NOMO-1 (cell line): Measurements from ENCODE around the gene RACGAP1.
"Not testable (repeated sequence)": the region's sequence is repeated elsewhere in the genome, so short reads cannot be mapped to it uniquely, and the experiment has no call there.

Source experiments
- DNase-seq, 2 experiments: peaks; one replicate each; lab custom pipeline; 2025; ENCODE audit not compliant: unreplicated experiment in 2 of 2; lab: John Stamatoyannopoulos, UW

RACGAP1 gene

GRCh38 chr12:50038336-50038735 is 13.0 kb upstream of the RACGAP1 start:
- peak; percentile 26 to 61 for DNase-seq

GRCh38 chr12:50032854-50033581 is 7.7 kb upstream of the RACGAP1 start:
- DNase-seq = peak; percentile 76 to 78

GRCh38 chr12:50032515-50032853 is 7.2 kb upstream of the RACGAP1 start:
- DNase-seq = peak in 1 of 2 experiments; percentile 8

- DNase-seq = not testable (repeated sequence)
Measured at GRCh38 chr12:50030449-50030848, 5.2 kb upstream of the RACGAP1 start.

GRCh38 chr12:50026691-50027090 is 1.4 kb upstream of the RACGAP1 start:
- DNase-seq = no peak

- DNase-seq = no peak
Measured at GRCh38 chr12:50024805-50025186, 498 bp downstream of the RACGAP1 start.

- no peak for DNase-seq
Measured at GRCh38 chr12:50024227-50024626, 1.1 kb downstream of the RACGAP1 start.

- DNase-seq = no peak
Measured at GRCh38 chr12:50022903-50023302, 2.4 kb downstream of the RACGAP1 start.

GRCh38 chr12:50021031-50021430 is 4.3 kb downstream of the RACGAP1 start:
- no peak for DNase-seq

GRCh38 chr12:50019524-50019923 is 5.8 kb downstream of the RACGAP1 start:
- DNase-seq = no peak

- no peak for DNase-seq
Measured at GRCh38 chr12:50018968-50019367, 6.3 kb downstream of the RACGAP1 start.

GRCh38 chr12:50018154-50018553 is 7.1 kb downstream of the RACGAP1 start:
- no peak for DNase-seq

- peak; percentile 33 to 59 for DNase-seq
Measured at GRCh38 chr12:50017641-50018040, 7.7 kb downstream of the RACGAP1 start.

GRCh38 chr12:50016501-50017475 is 8.5 kb downstream of the RACGAP1 start:
- no peak for DNase-seq

- no peak for DNase-seq
Measured at GRCh38 chr12:50014342-50014741, 11.0 kb downstream of the RACGAP1 start.

- no peak for DNase-seq
Measured at GRCh38 chr12:50013361-50014147, 11.7 kb downstream of the RACGAP1 start.

- no peak for DNase-seq
Measured at GRCh38 chr12:50006754-50007442, 18.4 kb downstream of the RACGAP1 start.

GRCh38 chr12:50006280-50006679 is 19.0 kb downstream of the RACGAP1 start:
- DNase-seq = no peak

GRCh38 chr12:50005175-50005574 is 20.1 kb downstream of the RACGAP1 start:
- no peak for DNase-seq

GRCh38 chr12:50004696-50005095 is 20.6 kb downstream of the RACGAP1 start:
- no peak for DNase-seq
